DLD1 (cell line): ENCODE measurements around the gene PFDN2.
"Not testable (repeated sequence)": the region's sequence is repeated elsewhere in the genome, so short reads cannot be mapped to it uniquely, and the experiment has no call there.

Experiments used
- in situ Hi-C: cut with HindIII; loops from 2 replicates; pipeline ENCODE4 v1.10.0; 2017; ENCODE audit warnings: low sequenced_read_pairs

Gene PFDN2

DNA sequence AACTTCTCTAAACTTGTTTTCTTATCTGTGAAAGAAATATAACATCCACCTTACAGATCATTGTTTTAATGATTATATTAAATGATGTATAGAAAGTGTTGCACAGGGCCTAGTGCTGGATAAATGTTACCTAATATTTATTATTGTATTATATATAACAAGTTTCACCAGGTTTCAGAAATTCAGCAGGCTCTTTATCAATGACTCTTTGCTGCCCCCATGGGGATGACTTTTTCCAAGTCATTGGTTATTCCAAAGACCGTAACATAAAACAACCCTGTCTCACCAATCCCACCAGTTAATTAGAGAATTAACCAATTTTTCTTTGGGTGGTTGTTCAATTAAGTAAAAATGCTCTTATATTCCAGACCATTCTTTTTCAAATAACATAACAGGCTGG lies 21.9 kb upstream of the PFDN2 start:
- in situ Hi-C loops: no loop called here

DNA sequence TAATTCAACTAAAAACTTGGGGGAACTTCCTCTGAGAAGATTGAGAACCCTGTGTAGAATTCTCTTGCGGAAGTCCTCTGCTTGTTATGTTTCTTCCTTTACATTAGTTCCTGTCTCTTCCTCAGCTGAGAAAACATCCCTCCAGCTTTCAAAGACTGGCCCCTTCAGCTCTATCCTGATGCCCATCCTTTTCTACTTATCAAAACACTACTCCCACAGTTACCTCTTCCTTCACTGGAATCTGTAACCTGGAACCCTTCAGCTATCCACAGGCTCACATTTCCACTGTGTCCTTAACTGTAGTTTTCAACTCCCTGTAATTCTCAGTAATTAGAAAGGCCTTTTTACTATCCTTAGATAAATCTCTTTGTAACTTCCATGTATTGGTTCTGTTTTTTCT lies 20.6 kb upstream of the PFDN2 start:
- in situ Hi-C loops: no loop called here

DNA sequence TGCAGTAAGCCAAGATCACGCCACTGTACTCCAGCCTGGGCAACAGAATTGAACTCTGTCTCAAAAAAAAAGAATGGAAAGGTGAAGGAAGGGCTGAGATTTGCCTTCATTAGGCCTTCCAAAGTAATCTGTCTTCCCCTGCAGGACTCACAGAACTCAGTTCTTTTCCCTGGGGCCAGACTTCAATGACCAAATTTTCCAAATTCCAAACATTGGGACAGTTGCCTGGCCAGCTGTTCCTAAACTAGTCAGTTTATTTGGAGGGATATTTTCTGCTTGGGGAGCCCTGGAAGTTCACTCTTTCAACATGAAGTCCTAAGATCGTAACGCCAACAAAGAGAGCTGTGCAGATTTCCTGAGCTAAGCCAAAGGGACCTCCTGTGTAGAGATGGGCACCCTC lies 20.0 kb upstream of the PFDN2 start:
- in situ Hi-C loops: no loop called here

DNA sequence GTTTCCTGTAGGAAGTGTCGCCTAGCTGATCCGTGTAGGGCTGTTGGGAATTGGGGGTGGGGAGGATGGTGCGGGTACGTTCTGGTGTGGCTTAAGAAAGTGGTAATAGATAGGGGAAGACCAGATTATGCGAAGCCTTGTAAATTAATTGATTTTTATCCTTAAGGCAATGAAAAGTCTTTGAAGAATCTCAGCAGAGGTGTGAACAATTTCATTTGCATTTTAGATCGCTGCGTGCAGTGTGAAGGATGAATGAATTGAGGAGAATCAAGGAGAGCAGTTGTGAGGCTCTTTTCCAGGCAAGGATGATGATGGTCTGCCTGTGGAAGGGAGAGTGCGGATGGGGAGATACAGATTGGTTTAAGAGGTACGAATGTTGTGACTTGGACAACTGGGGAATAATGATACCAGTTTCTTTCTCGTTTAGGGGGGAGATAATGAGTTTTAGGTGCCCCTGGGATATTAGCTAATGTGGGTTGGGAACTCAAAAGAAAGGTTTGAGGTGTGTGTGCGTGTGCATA lies 15.4 kb upstream of the PFDN2 start:
- in situ Hi-C loops: no loop called here

DNA sequence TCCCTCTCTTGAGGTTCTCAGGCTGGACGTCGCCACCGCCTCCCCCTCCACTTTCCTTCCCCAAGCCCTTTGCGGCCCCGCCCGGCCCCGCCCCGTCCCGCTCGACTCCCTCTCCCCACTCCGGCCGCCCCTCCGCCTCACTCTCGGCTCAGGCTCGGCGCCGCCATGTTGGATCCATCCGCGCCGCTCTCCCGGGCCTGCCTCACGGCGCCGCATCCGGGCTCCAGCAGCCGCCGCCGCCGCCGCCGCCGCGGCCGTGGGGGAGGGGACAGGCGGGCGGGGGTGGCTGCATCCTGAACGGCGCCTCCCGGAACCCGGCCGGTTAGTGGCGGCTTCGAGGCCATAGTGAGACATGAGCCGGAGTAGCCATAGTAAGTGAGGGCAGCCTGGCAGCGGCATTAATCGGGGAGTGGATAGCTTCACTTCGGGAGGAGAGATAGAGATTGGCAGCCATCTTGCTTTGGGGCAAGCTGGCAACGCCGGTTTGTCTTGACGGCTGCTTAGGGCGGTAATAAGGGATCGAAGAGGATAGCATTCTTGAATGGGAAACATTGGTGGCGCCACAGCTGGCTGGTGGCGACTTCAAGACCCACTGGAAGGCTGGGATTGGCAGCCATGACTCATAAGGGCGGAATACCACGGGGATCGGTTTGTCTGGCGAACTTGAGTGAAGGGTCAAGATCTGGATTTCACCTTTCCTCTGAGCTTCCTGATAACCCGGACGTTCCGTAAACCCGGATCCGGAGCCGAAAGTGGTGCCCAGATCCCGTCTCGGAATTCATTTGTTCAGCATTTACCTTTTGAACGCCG lies 14.8 kb upstream of the PFDN2 start, which contains the start of gene DEDD:
TSS of gene DEDD (minus strand) at position 258 of the 810 bp plus-strand sequence. CDS start 8,205 bp downstream, outside the sequence.
- in situ Hi-C loops: no loop called here

DNA sequence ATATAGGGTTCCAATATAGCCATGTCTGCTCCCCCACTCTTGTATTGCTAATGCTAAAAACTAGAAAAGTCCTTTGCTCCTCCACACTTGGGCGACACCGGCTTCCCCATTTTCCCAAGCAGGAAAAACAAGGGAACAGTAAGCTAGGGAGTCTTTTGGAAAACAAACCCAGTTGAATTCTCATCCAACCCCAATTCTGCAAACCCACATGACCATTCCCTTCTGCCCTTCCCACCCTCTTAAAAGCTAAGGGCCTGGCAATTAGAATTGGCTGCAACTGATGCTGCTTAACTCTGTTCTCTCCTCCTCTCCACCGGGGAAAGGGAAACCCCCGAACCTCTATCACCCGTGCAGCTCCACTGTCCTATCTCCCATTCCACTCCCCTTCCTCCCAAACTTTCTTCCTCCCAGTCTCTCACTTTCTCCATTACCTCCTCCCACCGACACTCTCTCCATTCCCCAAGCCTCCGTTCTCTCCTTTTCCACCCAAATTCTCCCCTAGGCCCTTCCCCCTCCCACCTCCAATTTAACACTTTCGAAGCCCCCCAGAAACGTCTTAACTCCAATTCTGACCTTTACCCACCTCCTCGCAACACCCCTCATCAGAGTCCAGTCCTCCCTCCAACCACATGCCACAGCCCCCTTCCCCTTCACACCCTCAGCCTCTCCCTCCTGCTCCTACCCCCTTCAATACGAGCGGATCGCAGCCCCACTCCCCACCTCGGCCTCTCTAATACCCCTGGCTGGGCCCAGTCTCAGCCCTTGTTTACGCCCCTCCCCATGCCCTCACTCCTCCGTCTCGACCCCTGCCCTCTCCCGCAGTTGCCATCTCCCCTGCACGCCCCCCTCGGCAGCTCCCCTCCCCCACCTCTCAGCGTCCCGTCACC lies 13.9 kb upstream of the PFDN2 start:
- in situ Hi-C loops: no loop called here

DNA sequence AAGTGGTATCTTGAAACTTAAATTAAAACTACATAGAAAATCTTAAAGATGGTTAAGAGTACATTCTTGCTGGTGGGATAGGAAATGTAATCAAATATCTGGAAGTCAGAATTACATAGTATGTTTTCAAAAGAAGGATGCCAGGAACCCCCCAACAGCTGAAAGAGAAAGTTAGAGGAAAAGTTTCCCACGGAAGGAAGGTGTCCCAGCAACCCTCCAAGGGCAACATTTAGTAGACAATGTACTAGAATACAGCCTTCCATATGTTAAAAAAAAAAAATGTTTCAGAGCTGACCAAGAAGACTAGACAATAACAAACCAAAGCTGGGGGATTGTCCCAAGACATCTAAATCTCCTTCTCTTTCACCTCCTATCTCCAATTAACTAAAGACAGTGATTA lies 12.4 kb upstream of the PFDN2 start:
- in situ Hi-C loops: no loop called here

DNA sequence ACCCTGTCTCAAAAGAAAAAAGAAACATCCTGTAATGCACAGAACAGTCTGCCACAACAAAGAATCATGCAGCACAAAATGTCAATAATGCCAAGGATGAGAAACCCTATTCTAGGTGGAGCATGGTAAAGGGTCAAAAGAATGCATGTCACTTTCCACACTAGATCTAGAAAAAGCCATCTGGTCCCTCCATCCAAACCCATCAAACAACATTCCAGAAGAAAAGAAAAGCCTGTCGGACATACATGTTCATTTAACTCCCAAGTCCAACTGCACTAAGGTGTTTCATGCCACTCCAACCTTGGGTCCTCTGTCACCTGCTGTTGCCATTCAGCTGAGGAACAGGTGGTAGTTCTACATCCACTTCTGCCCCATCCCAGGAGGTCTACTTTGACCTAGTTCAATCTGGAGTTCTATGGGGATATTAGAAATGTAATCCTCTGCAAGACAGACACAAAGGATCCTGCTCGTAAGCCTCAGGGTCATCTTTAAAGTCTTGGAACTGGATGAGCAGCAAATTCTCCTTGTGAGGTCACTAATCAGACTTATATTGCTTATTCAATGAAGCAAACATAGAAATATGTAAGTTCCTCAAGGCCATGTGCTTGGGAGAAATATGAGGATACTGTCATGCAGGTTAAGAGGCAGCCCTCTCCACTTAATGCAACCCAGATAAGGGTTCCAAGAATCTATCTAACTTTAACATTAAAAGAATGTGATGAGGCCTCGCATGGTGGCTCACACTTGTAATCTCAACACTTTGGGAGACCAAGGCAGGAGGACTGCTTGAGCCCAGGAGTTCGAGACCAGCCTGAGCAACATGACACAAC lies 11.0 kb upstream of the PFDN2 start:
- in situ Hi-C loops: no loop called here

DNA sequence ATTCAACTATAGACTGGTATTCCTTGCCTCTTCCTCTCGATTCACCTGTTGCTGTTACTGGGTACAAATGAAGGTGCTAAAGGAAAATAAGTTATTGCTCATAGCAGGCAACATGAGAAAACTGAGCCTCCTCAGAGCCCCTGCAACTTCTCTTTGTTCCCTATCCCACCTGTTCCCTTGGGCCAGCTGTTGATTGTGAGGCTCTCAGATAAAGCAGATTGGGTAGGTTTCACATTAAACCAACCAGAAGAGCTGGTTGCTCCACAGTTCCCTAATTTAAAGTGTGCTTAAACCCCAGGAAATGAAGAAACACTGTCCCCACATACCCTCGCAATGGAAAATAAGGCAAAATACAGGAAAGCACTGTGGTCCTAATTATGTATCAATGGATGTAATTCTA lies 9.8 kb upstream of the PFDN2 start:
- in situ Hi-C loops: no loop called here

DNA sequence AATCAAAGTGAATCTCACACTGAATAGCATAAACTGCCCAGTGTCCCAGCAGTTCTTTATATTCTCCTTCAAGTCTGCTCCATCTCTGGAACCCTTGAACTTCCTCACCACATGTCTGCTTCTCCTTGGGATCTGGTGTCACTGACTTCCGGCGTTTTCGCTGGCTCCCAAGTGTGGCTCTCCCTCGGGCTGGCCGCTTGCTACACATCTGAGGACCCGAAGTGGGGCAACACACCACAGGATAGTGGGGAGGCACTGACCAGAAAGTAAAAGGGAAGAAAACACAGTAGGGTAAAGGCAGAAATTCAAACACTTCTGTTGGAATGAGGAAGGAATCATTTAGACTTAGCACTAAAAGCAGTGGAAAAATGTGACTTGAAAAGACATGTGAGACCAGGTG lies 5.1 kb upstream of the PFDN2 start:
- in situ Hi-C loops: no loop called here

DNA sequence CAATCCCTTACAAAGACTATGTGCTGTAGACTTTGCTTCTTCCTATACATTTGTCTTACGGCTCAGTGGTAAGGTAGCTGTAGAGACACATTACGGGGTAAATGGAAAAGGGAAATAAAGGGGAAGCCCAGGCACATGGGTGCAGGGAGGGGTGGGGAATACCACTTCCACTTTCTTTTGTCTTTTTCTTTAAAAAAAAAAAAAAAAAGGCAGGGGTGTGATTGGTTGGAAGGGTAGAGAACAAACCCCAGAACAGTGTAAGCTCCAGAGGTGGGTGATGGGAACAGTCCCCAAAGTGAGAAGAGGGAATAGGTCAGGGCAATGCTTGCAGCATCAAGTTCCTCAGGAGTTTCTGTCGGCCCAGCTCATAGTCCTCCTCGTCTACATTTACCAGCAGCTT lies 4.0 kb upstream of the PFDN2 start:
- in situ Hi-C loops: no loop called here

DNA sequence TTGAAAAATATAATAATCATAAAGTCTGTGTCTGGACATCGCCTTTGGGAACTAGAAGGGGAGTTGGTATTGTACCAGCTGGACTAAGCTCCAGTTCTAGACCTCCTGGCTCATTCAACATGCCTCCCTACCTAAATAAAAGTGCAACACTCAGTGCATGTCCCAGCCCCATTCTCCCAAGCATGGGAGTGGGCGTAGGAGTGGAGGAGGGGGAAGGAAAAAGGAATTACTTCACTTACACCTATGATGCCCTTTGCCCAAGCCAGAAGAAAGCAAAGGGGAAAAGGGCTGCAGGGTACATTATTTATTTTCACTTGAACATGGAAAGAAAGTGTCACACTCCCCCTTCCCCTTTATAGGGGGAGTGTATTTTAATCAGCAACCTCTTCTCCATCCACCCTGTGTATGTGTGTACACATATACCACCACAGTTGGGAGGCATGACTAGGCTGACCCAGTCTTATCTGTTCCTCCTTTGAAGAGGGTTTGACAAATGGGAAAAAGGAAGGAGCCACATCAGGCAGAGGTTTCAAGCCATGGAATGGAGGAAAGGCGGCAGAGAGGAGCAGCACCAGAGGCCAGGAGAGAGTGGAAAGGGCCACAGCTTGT lies 3.3 kb upstream of the PFDN2 start:
- in situ Hi-C loops: no loop called here

DNA sequence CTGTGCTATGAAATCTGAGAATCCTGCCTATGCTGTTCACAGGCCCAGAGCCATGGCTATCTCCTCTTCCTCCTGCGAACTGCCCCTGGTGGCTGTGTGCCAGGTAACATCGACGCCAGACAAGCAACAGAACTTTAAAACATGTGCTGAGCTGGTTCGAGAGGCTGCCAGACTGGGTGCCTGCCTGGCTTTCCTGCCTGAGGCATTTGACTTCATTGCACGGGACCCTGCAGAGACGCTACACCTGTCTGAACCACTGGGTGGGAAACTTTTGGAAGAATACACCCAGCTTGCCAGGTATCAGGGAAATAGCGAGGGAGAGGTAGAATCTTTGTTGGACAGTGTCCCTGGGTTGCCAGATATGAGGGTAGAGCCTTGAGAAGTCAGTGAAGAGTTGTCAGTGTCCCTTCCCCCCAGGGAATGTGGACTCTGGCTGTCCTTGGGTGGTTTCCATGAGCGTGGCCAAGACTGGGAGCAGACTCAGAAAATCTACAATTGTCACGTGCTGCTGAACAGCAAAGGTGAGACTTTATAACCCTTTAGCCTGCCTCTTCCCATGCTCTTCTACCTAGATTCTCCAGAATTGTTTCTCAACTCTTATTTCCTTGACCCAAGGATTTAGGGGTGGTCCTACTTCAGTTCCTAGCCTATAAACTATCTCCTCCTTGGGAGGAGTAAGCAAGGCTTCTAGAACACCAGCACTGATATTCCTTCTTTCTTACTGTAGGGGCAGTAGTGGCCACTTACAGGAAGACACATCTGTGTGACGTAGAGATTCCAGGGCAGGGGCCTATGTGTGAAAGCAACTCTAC lies 1.5 kb upstream of the PFDN2 start:
- in situ Hi-C loops: no loop called here

DNA sequence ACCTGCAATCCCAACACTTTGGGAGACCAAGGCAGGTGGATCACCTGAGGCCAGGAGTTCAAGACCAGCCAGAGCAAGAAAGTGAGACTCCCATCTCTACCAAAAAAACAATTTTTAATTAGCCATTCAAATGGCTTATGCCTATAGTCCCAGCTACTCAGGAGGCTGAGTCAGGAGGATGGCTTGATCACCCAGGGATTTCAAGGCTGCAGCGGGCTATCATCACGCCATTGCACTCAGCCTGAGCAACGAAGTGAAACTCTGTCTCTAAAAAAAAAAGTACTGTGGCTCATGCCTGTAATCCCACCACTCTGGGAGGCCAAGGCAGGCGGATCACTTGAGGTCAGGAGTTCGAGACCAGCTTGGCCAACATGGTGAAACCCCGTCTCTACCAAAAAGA lies 1.9 kb downstream of the PFDN2 start:
- in situ Hi-C loops: not testable (repeated sequence)

DNA sequence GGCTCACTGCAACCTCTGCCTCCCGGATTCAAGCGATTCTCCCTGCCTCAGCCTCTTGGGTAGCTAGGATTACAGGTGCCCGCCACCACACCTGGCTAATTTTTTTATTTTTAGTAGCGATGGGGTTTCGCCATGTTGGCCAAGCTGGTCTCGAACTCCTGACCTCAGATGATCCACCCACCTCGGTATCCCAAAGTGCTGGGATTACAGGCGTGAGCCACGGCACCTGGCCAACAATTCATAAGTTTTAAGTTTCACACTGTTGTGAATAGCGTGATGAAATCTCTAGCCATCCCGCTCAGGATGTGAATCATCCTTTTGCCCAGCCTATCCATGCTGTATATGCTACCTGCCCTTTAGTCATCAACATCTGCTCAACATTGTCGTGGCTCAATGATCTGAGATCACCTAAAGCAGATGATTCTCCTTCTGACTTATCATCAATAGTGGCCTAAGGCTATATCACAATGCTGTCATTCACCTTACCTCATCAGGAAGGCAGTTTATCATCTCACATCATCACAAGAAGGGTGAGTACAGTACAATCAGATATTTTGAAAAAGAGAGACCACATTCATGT lies 2.6 kb downstream of the PFDN2 start:
- in situ Hi-C loops: no loop called here

DNA sequence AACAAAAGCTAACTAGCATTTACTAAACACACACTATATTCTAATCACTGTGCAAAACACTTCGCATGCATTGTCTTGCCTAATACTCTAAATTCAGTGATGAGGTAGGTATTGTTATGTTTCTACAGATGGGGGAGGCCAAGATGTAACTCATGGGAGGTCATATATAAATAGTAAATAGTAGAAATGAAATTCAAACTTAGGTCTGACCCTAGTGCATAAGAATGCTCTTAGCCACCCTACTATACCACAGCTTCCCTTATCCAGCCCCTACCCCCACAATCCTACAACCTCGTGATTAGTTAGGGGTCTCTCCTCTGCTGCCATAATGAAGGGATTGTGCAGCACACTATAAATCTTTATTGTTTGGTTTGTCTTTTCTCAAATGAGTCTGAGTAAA lies 3.3 kb downstream of the PFDN2 start:
- in situ Hi-C loops: no loop called here

DNA sequence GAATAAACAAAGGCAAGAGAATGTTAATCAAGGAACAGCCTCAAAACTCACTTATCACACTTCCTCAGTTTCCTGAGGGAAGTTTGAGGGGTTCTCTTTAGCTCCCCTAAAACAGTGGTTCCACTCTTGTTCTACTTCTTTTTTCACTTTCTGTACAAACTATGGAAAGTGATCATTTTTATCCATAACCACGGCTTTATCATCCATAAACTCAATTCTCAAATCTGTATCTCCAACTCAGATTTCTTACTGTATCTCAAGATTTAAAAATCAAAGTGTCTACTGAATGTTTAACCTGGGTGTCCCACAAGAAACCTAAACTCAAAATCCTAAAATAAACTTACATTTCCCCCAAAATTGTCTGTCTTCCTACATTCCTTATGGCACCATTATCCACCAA lies 3.9 kb downstream of the PFDN2 start:
- in situ Hi-C loops: no loop called here

DNA sequence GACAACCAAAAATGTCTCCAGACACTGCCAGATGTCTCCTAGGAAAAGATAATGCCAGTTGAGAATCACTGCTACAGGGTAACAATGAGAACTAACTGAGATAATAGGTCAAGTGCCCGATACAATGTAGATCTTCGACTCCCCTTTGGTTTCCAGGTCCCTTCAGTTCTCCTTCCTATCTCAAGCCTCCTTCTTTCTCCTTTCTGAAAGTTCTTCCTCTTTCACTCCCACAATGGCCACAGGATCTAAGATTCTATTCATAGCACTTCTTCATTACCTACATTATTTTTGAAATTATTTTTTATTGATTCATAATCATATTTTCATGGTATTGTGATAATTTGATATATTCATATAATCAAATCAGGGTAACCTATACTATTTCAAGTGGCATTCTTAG lies 6.3 kb downstream of the PFDN2 start:
- in situ Hi-C loops: no loop called here

DNA sequence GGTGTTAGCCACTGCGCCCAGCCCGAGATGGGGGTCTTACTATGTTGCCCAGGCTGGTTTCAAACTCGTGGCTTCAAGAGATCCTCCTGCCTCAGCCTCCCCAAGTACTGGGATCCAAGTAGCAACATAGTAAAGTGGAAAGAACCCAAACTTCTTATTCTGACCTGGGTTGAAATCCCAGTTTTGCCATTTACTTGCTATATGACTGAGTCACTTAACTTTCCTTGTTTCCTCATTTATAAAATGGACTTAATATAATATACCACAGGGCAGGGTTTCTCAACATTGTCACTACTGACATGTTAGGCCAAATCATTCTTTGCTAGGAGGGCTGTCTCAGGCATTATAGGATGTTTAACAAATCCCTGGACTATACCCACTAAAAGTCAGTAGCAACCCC lies 6.7 kb downstream of the PFDN2 start:
- in situ Hi-C loops: no loop called here
